HG03457 (cell line): ENCODE data around the gene IGF2.

Source experiments
- ATAC-seq: cut with Tn5 transposase; IDR thresholded peaks from one replicate; pipeline ENCODE4 v1.9.1; 2021; ENCODE audit warnings: moderate number of reproducible peaks; ENCODE audit not compliant: unreplicated experiment

Gene IGF2

DNA sequence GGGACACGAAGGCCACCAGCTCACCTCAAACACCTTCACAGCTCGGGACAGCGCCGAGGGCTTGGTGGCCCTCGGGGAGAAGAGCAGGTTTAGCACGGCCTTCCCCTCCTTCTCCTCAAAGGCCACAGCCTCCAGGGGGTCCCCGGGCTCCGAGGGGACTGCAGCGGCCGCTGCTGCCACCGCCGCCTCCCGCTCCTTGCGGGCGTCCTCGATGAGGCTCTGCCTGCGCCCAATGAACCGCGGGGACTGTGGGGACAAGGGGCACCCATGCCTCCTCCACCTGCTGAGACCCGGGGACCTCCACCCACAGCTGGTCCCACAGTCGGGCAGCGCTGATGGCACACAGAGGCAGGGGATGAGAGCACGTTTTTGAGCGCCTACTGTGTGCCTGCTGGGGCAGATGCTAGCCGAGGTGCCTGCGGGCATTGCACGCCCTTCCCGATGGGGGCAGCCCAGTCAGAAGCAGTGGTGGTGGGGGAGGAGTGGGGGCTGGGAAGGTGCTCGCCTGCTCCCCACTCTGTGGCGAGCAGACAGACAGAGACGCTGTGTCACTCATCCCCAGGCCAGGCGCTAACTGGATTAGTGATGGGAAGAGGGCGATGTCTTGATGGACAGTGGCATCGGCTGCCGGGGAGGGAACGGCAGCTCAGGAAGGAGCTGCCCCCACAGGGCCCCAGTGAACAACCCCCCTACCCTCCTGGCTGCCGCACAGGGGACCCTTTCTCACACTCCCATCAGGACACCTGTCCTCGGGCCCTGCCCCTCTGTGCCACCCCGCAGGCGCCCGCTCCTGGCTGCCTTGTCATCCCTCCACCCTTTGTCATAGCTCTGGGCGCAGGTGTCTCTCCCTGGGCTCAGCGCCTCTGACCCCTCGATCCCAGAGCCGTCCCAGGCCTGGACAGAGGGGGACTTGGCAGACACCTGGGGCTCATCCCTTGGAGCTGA is 30.7 kb upstream of the IGF2 start:
- no peak for ATAC-seq

- no peak for ATAC-seq
Observed at GRCh38 chr11:2169005-2169378, 29.8 kb upstream of the IGF2 start.

GRCh38 chr11:2168286-2169004 is 29.3 kb upstream of the IGF2 start:
- no peak for ATAC-seq

GRCh38 chr11:2167141-2168045 is 28.2 kb upstream of the IGF2 start:
- ATAC-seq: no peak

GRCh38 chr11:2166091-2166851 is 27.1 kb upstream of the IGF2 start:
- no peak for ATAC-seq

GRCh38 chr11:2165571-2165970 is 26.4 kb upstream of the IGF2 start:
- ATAC-seq: no peak

DNA sequence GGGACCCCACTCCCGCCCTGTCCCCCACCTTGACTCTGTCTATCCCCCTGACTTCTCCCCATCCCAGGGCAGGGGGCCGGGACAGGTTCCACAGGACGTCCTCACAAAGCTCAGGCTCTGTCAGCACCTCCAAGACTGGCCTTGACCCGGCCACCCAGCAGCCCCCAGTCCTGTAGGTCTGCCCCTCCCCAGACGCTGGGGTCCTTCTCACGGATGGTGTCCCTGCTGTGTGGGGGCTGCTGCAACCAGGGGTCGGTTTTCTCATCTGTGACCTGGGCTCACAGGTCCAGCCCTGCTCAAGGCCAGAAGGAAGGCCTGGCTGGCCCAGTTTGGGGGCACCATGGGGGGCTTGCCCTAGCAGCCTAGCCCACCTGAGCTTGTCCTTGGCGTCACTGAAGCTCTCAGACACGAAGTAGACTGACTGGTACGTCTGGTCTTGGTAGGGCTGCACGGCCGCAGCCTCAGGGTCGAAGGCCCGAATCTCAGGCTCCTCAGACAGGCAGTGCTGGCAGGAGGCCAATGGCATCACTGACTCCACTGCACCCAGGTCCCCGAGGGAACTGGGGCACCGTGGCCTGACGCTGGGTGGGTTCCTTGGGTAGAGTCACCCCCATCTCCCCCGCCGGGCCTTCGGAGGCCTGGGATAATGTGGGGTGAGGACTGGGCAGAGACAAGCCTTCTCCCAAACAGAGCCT is 25.8 kb upstream of the IGF2 start:
- ATAC-seq: no peak

DNA sequence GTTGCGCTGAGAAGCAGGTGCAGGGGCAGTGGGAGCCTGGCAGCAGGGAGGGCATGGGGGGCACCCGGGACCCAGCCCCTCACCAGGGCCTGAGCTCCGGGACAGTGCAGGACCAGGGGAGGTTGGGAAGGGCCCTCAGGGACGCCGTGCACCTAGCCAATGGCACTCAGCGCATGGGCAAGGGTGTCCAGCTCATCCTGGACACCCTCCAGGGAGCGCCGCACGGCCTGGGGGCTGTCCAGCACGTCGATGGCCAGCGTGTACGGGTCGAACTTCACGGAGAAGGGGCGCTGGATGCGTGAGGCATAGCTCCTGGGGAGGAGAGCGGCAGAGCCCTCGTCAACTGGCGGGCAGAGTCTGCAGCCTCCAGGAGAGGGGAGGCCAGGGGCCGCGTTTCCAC is 24.9 kb upstream of the IGF2 start:
- ATAC-seq: no peak

DNA sequence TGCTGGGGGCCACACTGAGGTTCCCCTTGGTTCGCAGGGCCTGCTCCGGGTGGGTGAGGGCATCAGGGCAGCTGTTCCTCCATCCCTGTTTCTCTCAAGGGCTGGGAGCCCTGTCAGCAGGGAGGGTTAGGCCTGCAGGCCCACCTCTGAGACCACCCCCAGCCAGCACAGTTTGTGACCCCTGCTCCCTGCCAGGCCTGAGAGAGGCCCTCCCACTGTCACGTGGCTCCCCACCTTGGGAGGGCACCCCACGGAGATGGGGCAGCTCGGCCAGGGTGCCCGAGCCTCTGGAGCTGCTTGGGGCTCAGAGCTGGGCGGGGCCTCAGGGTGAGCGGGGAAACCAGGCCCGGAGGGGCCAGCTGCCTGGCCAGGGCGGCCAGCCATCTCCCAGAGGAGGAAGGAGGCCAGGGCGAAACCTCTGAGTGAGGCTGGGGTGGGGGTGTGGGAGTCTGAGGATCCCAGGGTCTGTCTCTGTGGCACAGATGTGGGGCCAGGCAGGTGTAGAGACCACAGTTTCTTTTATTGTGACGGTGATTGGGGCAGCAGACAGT is 24.3 kb upstream of the IGF2 start:
- no peak for ATAC-seq

- ATAC-seq: no peak
Observed at GRCh38 chr11:2160736-2161259, 21.6 kb upstream of the IGF2 start, which contains the start of gene INS. TSS of gene INS (minus strand) at chr11:2161209. CDS start at chr11:2160971, 238 bp downstream.

DNA sequence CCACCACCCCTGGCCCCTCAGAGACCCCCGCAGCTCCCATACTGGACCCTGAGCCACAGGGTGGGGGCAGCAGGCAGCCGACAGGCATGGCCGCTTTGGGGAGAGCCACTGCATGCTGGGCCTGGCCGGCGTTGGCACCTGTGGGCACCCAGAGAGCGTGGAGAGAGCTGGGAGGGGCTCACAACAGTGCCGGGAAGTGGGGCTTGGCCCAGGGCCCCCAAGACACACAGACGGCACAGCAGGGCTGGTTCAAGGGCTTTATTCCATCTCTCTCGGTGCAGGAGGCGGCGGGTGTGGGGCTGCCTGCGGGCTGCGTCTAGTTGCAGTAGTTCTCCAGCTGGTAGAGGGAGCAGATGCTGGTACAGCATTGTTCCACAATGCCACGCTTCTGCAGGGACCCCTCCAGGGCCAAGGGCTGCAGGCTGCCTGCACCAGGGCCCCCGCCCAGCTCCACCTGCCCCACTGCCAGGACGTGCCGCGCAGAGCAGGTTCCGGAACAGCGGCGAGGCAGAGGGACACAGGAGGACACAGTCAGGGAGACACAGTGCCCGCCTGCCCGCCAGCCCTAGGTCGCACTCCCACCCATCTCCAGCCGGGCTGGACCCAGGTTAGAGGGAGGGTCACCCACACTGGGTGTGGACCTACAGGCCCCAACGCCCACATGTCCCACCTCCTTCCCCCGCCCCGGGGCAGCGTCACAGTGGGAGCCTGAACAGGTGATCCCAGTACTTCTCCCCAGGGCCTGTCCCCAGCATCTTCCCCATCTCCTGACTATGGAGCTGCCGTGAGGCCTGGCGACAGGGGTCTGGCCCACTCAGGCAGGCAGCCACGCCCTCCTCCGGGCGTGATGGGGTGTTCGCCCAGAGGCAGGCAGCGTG is 20.6 kb upstream of the IGF2 start:
- ATAC-seq: no peak

DNA sequence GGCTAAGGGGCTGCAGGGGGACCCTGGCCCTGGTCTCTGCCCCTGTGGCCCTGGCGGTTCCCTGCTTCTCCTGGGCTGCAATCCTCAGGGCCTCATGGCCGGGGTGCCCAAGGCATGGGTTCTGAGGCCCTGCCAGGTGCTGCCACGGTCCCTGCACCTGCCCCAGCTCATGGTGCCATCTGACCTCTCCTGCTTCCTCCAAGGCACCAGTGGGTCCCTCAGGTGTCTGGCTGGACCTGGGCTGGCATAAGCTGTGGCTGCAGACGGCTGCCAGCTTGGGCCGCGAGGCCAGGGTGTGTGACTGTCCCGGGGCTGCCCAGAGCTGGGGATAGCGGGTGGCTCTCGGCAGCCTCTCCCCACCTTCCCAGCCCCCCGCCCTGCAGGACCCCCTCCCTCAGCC is 19.8 kb upstream of the IGF2 start:
- ATAC-seq: no peak

- ATAC-seq: no peak
Observed at GRCh38 chr11:2158296-2158737, 19.1 kb upstream of the IGF2 start.

- no peak for ATAC-seq
Observed at GRCh38 chr11:2157294-2158040, 18.3 kb upstream of the IGF2 start.

DNA sequence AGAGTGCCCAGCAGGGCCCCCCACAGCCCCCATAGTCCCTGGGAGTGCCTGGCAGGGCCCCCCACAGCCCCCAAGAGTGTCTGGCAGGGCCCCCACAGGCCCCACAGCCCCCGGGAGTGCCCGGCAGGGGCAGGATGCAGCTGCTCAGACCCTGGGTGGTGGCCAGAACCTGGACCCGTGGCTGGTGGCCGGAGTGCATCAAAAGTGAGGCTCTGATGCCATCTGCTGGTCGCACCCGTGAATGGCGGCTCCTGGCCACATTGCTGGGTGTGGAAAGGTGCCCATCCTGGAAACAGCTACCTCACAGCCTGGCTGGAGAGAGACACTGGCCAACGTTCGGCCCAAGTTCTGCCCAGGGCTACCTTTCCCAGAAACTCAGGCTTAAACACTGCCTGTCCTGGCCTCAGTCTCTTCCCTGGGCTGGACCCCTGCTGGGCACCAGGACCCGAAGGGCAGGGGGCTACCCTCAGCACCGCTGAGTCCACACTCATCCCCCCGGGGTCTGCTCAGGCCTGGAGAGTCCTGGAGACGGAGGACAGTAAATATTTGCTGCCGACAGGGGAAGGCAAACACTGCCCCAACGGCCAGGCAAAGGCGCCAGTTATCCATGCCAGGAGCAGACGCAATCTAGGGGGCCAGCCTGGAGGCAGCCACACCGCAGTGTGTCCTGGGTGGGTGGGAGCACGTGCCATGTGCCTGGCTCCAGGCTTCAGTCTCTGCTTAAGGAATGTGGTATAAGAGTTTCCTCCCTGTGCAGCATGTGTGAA is 17.4 kb upstream of the IGF2 start:
- ATAC-seq: no peak

GRCh38 chr11:2155511-2155910 is 16.3 kb upstream of the IGF2 start:
- no peak for ATAC-seq

GRCh38 chr11:2154889-2155288 is 15.7 kb upstream of the IGF2 start:
- no peak for ATAC-seq
